ENCODE measurements around the gene ZNF821.
"Not testable (repeated sequence)": the region's sequence is repeated elsewhere in the genome, so short reads cannot be mapped to it uniquely, and the experiment has no call there.

The ZNF821 gene

DNA sequence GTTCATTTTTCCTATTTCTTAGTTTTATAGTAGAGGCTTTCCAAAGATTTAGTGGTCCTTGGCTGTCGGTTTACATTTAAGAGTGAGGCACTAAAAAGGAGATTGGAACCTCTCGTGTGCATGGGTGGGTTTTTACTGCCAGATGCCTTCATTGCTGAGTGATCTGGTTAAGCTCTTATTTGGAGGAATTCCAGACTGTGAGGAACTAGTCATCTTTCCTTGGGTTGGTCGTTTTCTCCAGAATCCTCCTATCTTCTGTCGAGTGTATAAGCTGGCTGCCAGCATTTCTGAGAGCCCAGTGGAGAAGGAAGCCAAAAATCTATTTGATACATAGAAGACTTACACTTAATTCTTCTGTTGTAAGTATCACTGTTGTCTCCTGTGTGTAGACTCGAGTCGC lies 33.9 kb upstream of the ZNF821 start:
- TF ChIP-seq, protein P1, sequence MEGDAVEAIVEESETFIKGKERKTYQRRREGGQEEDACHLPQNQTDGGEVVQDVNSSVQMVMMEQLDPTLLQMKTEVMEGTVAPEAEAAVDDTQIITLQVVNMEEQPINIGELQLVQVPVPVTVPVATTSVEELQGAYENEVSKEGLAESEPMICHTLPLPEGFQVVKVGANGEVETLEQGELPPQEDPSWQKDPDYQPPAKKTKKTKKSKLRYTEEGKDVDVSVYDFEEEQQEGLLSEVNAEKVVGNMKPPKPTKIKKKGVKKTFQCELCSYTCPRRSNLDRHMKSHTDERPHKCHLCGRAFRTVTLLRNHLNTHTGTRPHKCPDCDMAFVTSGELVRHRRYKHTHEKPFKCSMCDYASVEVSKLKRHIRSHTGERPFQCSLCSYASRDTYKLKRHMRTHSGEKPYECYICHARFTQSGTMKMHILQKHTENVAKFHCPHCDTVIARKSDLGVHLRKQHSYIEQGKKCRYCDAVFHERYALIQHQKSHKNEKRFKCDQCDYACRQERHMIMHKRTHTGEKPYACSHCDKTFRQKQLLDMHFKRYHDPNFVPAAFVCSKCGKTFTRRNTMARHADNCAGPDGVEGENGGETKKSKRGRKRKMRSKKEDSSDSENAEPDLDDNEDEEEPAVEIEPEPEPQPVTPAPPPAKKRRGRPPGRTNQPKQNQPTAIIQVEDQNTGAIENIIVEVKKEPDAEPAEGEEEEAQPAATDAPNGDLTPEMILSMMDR (conservative IDR thresholded peaks at IDR 0.05; ENCODE audit: control insufficient read depth, insufficient read depth, low read depth, low read length), result peak; percentile 10
- no peak overlapping the region for H3K4me3 ChIP-seq (ENCODE audit: control insufficient read depth, low read depth, low read length)
- DNase-seq (ENCODE audit: low read depth), result peak; percentile 86

DNA sequence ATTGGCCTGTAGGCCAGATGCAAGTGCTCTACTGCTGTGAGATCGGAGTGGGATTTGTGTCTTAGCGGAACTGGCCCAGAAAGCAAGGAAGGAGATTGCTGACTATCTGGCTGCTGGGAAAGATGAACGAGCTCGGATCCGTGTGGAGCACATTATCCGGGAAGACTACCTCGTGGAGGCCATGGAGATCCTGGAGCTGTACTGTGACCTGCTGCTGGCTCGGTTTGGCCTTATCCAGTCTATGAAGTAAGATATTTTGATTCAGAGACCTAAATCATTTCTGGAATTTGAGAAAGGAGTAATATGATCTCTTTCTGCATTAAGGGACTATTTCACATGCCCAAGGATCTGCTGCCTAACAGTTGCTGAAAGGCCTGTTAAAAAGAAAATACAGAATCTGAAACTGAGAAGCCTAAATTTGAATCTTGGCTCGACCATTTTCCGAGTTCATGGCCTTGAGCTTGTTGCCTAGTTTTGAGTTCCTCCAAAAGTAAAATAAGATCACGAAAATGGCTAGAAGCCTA lies 32.5 kb upstream of the ZNF821 start:
- peak; percentile 32 for DNase-seq (ENCODE audit: low read depth)
- H3K4me3 ChIP-seq (ENCODE audit: control insufficient read depth, low read depth, low read length), result no peak overlapping the region
- TF ChIP-seq, protein P1 (conservative IDR thresholded peaks at IDR 0.05; ENCODE audit: control insufficient read depth, insufficient read depth, low read depth, low read length), result no peak

DNA sequence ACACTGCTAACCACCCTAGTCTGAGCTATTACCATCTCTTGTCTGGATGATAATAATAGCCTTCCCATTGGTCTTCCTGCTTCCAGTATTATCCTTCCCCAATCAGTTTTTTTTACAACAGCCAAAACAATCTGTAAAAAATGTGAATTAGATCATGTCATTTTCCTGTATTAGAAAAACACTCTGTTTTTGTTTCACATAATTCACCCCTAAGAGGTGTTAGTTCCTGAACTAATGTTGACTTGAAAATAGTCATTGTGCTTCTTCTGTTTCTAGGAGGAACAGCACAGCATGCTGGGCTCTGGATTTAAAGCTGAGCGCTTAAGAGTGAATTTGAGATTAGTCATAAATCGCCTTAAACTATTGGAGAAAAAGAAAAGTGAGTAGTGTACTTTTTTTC lies 31.4 kb upstream of the ZNF821 start:
- DNase-seq (ENCODE audit: low read depth), result no peak
- no peak overlapping the region for H3K4me3 ChIP-seq (ENCODE audit: control insufficient read depth, low read depth, low read length)
- TF ChIP-seq, protein P1 (conservative IDR thresholded peaks at IDR 0.05; ENCODE audit: control insufficient read depth, insufficient read depth, low read depth, low read length), result no peak

DNA sequence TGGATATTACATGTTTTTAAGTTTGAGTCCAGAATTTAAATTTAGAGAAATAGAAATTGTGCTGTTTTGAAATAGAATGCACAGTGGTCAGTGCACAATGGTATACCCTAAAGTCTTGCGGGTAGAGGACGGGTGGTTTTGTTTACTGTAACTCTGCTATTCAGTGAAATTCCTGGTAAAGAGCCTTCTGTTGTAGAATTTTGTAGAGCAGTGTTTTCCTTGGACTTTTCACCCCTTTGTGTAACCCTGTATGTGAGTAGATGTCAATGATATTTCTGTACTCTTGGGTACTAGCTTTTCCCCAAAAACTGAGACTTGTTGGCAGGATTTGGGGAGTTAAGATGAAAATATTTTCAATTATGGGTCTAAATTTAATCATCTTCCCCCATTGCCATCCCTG lies 30.8 kb upstream of the ZNF821 start:
- no peak for DNase-seq (ENCODE audit: low read depth)
- TF ChIP-seq, protein P1 (conservative IDR thresholded peaks at IDR 0.05; ENCODE audit: control insufficient read depth, insufficient read depth, low read depth, low read length), result no peak
- no peak overlapping the region for H3K4me3 ChIP-seq (ENCODE audit: control insufficient read depth, low read depth, low read length)

DNA sequence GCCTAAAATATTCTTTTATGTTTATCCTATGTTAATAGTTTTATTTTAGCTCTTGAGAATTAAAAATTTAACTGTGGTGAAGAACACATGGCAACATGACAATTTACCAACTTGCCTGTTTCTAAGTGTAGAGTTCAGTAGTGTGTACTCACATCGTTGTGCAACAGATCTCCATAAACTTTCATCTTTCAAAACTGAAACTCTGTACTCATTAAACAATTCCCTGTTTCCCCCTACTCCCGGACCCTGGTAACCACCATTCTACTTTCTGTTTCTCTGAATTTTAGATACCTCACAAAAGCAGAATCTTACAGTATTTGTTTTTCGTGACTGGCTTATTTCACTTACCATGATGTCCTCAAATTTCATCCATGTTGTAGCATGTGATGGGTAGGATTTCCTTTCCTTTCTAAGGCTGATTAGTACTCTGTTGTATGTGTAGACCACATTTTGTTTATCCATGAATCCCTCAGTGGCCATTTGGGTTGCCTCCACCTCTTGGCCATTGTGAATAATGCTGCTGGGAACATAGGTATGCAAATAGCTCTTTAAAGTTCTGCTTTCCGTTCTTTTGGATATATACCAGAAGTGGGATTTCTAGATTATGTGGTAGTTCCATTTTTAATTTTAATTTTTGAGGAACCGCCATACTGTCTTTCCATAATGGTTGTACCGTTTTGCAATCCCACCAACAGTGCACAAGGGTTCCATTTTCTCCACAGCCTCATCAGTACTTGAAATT lies 28.7 kb upstream of the ZNF821 start:
- no peak overlapping the region for H3K4me3 ChIP-seq (ENCODE audit: control insufficient read depth, low read depth, low read length)
- TF ChIP-seq, protein P1 (conservative IDR thresholded peaks at IDR 0.05; ENCODE audit: control insufficient read depth, insufficient read depth, low read depth, low read length), result no peak
- DNase-seq (ENCODE audit: low read depth), result no peak

DNA sequence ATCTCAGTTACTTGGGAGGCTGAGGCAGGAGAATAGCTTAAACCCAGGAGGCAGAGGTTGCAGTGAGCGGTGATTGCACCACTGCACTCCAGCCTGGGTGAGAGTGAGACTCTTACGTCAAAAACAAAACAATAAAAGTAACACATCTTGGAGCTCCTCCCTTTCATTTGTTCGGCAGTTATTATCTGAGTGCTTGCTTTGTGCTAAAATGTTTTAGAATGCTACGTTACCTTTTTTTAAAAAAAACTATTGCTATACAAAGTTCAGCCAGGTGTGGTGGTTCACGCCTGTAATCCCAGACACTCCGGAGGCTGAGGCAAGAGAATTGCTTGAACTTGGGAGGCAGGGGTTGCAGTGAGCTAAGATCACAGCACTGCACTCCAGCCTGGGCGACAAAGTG lies 27.1 kb upstream of the ZNF821 start:
- TF ChIP-seq, protein P1 (conservative IDR thresholded peaks at IDR 0.05; ENCODE audit: control insufficient read depth, insufficient read depth, low read depth, low read length), result no peak
- no peak for DNase-seq (ENCODE audit: low read depth)

DNA sequence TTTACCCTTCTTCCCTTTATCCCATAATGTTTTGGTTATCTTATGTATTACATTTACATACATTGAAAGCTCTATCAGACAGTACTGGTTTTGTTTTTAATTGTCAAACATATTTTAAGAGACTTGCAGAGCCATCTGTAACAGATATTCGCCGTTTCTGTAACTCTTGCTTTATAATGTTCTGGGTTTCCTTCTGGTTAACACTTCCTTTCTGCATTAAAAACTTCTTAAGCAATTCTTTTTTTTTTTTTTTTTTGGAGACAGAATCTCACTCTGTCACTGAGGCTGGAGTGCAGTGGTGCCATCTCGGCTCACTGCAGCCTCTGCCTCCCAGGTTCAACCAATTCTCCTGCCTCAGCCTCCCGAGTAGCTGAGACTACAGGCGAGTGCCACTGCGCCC lies 21.8 kb upstream of the ZNF821 start:
- H3K4me3 ChIP-seq (ENCODE audit: control insufficient read depth, low read depth, low read length); DNase-seq (ENCODE audit: low read depth): not testable (repeated sequence)

More for the DNA sequence above, 27.1 kb upstream of the ZNF821 start:
- H3K4me3 ChIP-seq (ENCODE audit: control insufficient read depth, low read depth, low read length), result no peak overlapping the region
